Endothelial cell of umbilical vein (primary cell): ENCODE data around the gene B3GALNT2.

Experiments
- CTCF ChIP-seq, 2 donors: IDR thresholded peaks; 1 replicate in 1 of 2; 2 replicates in 1 of 2; pipeline ENCODE4 v1.5.1; 2011; ENCODE audit warnings: low read length in 2 of 2, mild to moderate bottlenecking in 2 of 2, moderate library complexity in 2 of 2, control low read depth in 1 of 2, inconsistent platforms in 1 of 2, low read depth in 1 of 2; ENCODE audit not compliant: insufficient read depth in 1 of 2; ENCODE audit errors: extremely low read depth in 1 of 2
- EZH2 ChIP-seq: IDR thresholded peaks from 2 replicates; pipeline ENCODE4 v1.6.1; 2012; ENCODE audit warnings: borderline replicate concordance, low read depth, mild to moderate bottlenecking, moderate library complexity, low read length, inconsistent platforms; ENCODE audit not compliant: severe bottlenecking
- JUN ChIP-seq: IDR thresholded peaks from 2 replicates; pipeline ENCODE4 v1.6.1; 2011; ENCODE audit warnings: borderline replicate concordance, low read depth; ENCODE audit not compliant: insufficient read length, insufficient read depth
- POLR2AphosphoS5 ChIP-seq: IDR thresholded peaks from 2 replicates; pipeline ENCODE4 v1.6.1; 2012; ENCODE audit warnings: low read depth, mild to moderate bottlenecking, control low read depth, low read length, moderate library complexity; ENCODE audit not compliant: insufficient read depth

- TF ChIP-seq POLR2AphosphoS5 = no peak
- TF ChIP-seq CTCF (IDR thresholded peaks at IDR 0.05; ENCODE audit: extremely low read depth in 1 of 2, insufficient read depth in 1 of 2, low read depth in 1 of 2, low read length in 2 of 2) = no peak
- TF ChIP-seq JUN = no peak
- TF ChIP-seq EZH2 = no peak
Measured at GRCh38 chr1:235429143-235429542, 75.1 kb downstream of the B3GALNT2 start.
